ENCODE data around the gene CDK2. TPM values are rescaled to one million over a fixed set of nuclear protein-coding genes. Genes with fewer than 3 reads are reported as not detected.
A peak's percentile ranks its signal among the peaks of the same experiment; 100 is the strongest.

CDK2 gene
- total and polyA plus RNA-seq, 9 of the 15 experiments (the other 6 are each of a cell fraction or from before 2014, with no cell fraction given): 17.4 to 213 (median 109) TPM

- TF ChIP-seq HOMEZ (CRISPR knock-in tag; IDR thresholded peaks at IDR 0.05) (no peak), TEAD4 (IDR thresholded peaks at IDR 0.05; ENCODE audit: low read length) (no peak), TEAD4 (CRISPR knock-in tag; IDR thresholded peaks at IDR 0.05; ENCODE audit: borderline replicate concordance) (no peak), FOXP4 (CRISPR knock-in tag; IDR thresholded peaks at IDR 0.05; ENCODE audit: borderline replicate concordance) (no peak), ZNF280B (CRISPR knock-in tag; IDR thresholded peaks at IDR 0.05) (no peak), ZNF282 (CRISPR knock-in tag; IDR thresholded peaks at IDR 0.05) (no peak), ZNF395 (CRISPR knock-in tag; IDR thresholded peaks at IDR 0.05) (no peak), GATAD2A (IDR thresholded peaks at IDR 0.05) (no peak), RBM17 (IDR thresholded peaks at IDR 0.05; ENCODE audit: borderline replicate concordance, low read depth, low read length) (no peak), NR3C1 (CRISPR knock-in tag; IDR thresholded peaks at IDR 0.05) (no peak), NFE2 (IDR thresholded peaks at IDR 0.05; ENCODE audit: low read depth) (no peak), GABPB1 (CRISPR knock-in tag; IDR thresholded peaks at IDR 0.05) (no peak), TAF1 (IDR thresholded peaks at IDR 0.05; ENCODE audit: control insufficient read depth, extremely low read depth, insufficient read depth, low read length, severe bottlenecking) (no peak), XRCC4 (IDR thresholded peaks at IDR 0.05; ENCODE audit: extremely low read depth, insufficient read depth, insufficient read length) (no peak), MCM7 (IDR thresholded peaks at IDR 0.05) (0 out of 4 replicates have a peak, but pooled peaks of 1 of the 2 experiments have one; percentile 13), CC2D1A (IDR thresholded peaks at IDR 0.05) (peak; percentile 72), ZNF699 (CRISPR knock-in tag; IDR thresholded peaks at IDR 0.05; ENCODE audit: insufficient replicate concordance) (no peak), ZNF639 (CRISPR knock-in tag; conservative IDR thresholded peaks at IDR 0.05 in 1 of 2, IDR thresholded peaks at IDR 0.05 in 1 of 2) (no peak), TRIM24 (IDR thresholded peaks at IDR 0.05) (0 out of 4 replicates have a peak, but pooled peaks have one; percentile 15 to 17), KAT2B (IDR thresholded peaks at IDR 0.05; ENCODE audit: low read depth, low read length) (no peak), TCF7L2 (IDR thresholded peaks at IDR 0.05; ENCODE audit: low read depth, low read length) (no peak)
Observed at GRCh38 chr12:55996201-55996714, 29.6 kb downstream of the CDK2 start (continued).
